ENCODE results near the gene KCNK13. TPM values are rescaled to one million over a fixed set of nuclear protein-coding genes. Genes with fewer than 3 reads are reported as not detected.

KCNK13 gene
- total RNA-seq, 1 experiment from 2014 or later, result not detected

DNA sequence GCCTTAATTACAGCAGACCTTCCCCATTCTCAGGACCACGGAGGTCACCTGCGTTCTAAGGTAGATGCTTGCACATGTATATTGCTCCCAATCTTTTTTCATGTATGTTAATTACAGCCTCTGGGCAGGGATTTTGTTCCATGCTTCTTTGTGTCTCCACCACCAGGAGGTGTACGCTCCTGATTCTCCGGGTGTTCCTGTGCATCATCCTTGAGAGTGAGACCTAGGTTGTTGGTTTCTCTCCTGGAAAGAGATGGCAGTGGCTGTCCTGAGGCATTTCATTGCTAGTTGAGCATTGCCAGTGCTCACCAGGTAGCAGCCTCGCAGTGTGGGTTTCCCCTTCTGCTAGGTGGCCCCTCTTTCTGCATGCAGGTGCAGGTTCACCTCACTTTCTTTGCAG, 52.8 kb downstream of the KCNK13 start:
- in situ Hi-C loops (cut with HindIII; ENCODE audit: low sequenced_read_pairs), result no loop called here
- DNase-seq (ENCODE audit: low spot score), result no peak

DNA sequence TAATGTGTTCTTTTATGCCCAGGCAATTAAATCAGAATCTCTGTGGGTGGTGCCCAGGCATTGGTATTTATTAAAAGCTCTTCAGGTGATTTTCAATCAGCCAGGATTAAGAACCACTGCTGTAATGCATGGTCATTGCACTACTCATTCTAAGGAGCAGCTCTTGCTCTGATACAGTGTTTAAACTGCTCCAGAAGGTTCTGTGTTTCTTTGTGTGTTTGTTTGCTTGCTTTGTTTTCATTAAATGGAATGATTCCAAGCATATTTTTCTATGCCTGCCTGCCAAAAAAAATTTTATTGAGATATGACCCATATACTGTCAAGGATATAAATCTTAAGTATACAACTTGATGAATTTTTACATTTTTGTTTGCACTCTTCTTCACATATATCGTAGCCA, 54.0 kb downstream of the KCNK13 start:
- DNase-seq (ENCODE audit: low spot score), result no peak
- in situ Hi-C loops (cut with HindIII; ENCODE audit: low sequenced_read_pairs), result no loop called here

DNA sequence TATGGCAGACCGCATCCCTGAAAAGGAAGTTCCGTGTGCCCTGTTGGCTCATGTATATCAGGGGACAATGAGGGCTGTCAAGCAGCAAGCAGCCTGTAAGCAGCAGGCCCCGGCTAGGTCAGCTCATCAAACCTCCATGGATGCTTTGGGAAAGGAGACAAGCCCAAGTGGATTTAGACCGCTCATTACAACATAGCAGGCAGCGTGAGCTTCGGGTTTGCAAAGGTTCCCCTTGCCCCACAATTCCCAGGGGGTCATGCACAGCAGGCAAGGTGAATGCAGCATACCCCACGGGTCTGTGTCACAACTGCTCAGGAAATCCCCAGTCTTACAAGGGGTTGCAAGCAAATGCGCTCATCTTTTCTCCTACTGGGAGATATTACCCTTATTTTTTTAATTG, 54.6 kb downstream of the KCNK13 start:
- in situ Hi-C loops (cut with HindIII; ENCODE audit: low sequenced_read_pairs), result no loop called here
- no peak for DNase-seq (ENCODE audit: low spot score)

DNA sequence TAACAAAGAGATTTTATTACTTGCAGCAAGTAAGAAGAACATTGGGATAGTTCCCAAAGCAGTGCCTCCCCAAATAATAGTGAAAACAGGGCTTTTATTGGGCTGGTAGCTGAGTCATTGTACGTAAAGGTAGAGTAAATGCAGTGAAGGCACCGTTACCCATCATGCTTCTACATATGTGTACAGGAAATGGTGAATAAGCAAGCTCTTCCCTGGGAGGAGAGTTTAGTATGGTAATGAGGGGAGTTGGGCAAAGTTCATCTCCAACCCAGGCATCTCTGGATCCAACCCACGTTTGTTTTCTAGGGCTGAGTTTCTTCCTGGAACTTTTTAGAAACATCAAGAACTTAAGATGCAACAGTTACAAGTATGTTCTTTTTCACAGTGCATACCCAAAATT, 56.2 kb downstream of the KCNK13 start:
- no peak for DNase-seq (ENCODE audit: low spot score)
- in situ Hi-C loops (cut with HindIII; ENCODE audit: low sequenced_read_pairs), result no loop called here

DNA sequence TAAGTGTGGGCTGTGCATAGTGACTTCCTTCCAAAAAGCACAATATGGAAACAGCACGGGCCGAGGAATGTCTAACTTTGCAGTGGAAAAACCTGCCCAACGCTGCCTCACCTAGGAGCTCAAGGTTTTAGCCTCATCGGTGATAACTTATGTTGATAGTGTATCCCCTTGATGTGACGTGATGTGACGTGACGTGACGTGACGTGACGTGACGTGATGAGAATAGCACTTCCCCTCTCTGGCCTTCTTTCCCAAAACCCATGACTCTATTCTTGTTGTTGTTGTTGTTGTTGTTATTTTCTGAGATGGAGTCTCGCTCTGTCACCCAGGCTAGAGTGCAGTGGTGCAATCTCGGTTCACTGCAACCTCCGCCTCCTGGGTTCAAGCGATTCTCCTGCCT, 64.5 kb downstream of the KCNK13 start:
- in situ Hi-C loops (cut with HindIII; ENCODE audit: low sequenced_read_pairs), result no loop called here
- no peak for DNase-seq (ENCODE audit: low spot score)

DNA sequence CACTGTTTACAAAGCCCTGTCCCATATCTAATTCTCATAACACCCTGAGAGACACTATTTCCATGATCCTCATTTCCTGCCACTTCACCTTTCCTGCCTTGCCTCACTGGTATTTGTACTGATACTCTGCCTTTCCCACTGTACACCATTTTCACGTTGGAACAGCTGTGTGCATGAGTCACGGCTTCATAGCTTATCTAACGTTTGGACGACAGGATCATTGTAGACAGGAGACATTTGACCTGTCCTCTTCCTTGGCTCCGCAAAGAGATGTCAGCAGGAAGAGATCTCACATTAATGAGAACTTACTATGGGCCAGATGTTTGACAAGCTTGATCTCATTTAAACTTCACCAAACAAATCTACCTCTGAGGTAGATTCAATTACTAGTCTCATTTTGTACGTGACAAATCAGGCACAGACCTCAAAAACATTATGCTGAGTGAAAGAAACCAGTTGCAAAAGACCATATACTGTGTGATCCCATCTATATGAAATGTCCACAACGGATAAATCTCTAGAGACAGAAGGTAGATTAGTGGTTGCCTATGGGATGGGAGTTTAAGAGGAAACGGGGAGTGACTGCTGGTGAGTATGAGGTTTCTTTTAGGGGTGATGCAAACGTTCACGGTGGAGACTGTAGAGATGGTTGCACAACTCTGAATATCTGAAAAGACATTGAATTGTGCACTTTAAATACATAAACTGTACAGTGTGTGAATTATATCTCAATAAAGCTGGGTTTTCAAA, 71.2 kb downstream of the KCNK13 start:
- in situ Hi-C loops (cut with HindIII; ENCODE audit: low sequenced_read_pairs), result no loop called here
- DNase-seq (ENCODE audit: low spot score), result no peak

DNA sequence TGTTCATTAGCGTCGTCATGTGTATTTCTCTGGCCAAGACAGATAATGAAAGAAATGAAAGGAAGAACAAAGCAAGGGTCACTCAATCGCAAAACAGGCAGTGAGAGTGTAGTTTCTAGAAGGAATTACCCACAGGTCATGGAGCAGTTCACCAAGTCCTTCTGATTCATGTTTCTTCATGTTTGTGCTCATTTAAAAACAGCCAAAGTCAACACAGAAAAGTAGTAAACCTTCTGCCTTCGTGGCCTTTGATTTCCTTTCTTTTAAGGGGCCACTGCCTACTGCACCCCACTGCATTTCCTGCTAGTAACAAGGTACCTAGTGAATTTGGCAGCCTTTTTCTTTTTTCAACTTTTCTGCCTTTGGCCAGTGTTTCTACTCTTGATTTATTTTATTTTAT, 75.1 kb downstream of the KCNK13 start:
- no peak for DNase-seq (ENCODE audit: low spot score)
- in situ Hi-C loops (cut with HindIII; ENCODE audit: low sequenced_read_pairs), result no loop called here

DNA sequence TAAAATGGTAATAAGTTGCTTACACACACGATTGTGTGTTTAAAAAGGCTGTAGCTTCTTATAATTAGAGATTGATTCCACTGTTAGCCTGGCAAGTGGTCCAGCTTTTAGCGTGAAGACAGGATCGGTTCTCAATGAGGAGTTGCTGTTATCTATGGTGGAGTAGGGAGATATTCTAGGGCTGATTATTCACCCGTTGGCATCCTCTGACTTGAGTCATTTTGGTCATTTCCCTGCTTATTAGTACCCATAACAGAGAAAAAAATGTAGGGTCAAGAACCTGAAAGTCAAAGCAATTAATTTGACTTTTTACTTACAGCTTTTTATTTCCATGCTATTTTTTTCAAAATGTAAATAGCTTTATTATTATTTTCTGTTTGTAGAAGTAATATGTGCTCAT, 76.0 kb downstream of the KCNK13 start:
- in situ Hi-C loops (cut with HindIII; ENCODE audit: low sequenced_read_pairs), result no loop called here
- no peak for DNase-seq (ENCODE audit: low spot score)

DNA sequence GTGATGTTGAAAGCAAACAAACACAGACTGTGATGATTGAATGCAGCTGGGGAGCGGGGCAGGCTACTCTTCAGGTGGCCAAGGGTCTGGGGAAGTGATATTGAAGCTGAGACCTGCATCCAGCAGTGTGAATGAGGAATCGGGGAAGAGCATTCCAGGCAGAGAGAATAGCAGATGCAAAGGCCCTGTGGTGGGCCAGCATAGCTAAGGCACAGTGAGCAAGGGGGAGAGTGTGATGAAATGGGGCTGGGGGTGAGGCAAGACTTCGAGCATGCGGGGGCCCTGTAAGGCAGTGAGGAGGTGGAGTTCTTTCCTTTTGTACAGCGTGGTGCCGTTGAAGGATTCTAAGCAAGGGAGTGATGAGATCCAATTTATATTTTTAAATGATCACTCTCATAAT, 77.4 kb downstream of the KCNK13 start:
- in situ Hi-C loops (cut with HindIII; ENCODE audit: low sequenced_read_pairs), result no loop called here
- DNase-seq (ENCODE audit: low spot score), result no peak

DNA sequence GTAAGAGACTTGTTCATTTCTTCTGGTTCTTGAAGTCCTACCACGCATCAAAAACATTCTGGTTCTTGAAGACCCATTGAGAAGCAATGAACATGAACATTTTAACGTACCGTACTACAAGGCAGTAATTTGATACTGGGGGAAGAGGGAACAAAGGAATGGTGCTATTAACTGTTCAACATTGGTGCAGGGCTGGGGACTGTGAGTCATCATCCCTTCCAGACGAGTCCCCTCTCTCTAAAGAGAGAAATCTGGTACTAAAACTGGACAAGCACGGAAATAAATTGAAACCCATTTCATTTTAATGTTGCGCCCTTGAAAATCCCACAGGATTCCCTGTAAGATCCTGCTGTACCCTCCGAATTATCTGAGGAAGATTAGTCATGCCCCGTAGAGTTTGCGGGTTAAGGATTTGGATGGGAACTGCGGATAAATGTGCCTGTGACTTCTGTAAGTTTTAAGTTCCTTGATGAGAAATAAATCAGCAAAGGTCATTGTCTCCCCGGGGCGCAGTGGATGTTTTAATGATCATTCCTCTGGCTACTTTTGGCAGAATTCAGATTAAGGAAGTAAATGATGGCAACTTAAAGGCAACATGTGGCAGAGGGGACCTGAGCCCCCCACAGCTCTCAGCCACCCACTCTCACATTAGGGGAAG, 78.6 kb downstream of the KCNK13 start:
- in situ Hi-C loops (cut with HindIII; ENCODE audit: low sequenced_read_pairs), result no loop called here
- no peak for DNase-seq (ENCODE audit: low spot score)

DNA sequence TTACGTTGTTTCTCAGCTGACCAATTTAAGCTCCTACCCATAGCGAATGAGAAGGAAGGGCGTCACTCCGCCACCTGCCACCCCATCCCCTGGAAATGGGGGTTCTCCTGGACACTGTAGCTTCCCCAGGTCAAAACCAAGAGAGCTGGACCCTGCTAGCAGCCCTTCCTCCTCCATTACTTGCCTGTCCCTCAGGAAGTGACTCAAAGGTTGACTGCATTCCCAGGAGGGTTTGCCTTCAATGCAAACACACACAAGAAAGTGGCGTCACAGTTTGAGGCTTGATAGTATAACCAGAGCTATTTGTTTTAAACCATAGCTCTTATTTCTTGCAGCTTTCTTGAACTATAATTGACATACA, 79.1 kb downstream of the KCNK13 start:
- in situ Hi-C loops (cut with HindIII; ENCODE audit: low sequenced_read_pairs), result no loop called here
- DNase-seq (ENCODE audit: low spot score), result no peak

DNA sequence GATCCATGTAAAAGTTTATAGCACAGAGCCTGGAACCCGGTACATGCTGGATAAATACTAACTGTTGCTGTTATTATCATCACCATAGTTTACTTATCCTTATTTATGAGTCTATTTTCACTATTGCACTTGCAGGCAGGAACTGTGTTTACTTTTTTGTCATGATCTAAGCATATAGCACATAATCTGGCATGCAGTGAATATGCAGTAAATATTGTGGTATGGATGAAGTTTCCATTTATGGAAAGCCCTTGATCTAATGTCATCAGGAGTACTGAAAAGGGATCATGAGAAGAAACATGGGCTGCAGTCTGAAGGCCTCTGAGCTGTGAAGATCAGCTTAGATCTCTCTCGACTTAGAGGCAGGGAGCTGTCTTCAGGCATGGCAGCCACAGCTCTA, 91.6 kb downstream of the KCNK13 start:
- in situ Hi-C loops (cut with HindIII; ENCODE audit: low sequenced_read_pairs), result no loop called here

DNA sequence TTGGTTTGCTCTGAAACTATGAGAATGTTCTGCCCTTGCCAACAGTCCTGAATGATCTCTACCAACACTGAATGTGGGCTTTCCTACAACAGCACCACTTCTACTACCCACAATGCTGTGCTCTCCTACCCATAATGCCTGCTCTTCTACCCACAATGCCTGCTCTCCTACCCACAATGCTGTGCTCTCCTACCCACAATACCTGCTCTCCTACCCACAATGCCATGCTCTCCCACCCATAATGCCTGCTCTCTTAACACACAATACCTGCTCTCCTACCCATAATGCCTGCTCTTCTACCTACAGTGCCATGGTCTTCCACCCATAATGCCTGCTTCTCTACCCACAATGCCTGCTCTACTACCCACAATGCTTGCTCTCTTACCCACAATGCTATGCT, 92.3 kb downstream of the KCNK13 start:
- in situ Hi-C loops (cut with HindIII; ENCODE audit: low sequenced_read_pairs), result no loop called here
- no peak for DNase-seq (ENCODE audit: low spot score)

More for the DNA sequence above, 91.6 kb downstream of the KCNK13 start:
- no peak for DNase-seq (ENCODE audit: low spot score)

DNA sequence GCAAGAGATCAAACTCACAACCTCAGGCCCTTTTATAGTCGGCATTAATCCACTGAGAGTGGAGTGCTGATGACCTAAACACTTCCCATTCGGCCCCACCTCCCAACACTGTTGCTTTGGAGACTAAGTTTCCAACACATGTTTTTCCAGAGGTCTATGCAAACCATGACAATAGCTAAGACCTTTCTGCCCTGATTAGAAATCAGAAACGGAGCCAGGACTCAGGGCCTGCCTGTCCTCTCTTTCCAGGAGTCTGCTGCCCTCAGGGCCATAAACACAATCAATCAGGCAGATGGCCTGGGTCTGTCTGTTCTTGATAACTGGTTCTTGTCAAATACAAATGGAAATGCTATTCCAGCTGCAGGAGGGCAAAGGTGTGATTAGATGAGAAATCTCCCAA, 97.4 kb downstream of the KCNK13 start:
- no peak for DNase-seq (ENCODE audit: low spot score)
- in situ Hi-C loops (cut with HindIII; ENCODE audit: low sequenced_read_pairs), result no loop called here

DNA sequence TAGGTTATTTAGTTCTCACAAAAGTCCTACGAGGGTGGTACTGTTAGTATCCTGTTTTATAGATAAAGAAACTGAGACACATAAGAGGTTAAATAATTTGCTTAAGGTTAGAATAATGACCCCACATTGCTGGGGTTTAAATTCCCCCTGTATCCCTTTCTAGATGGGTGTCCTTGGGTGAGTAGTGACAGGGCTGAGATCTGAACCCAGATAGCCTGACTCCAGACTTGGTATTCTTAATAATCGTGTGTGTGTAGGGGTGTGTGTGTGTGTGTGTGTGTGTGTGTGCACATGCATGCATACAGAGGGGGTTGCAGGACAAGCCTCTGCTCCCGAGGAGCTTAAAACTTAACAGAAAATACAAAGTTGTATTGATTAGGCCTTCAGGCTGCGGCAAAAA, 97.9 kb downstream of the KCNK13 start:
- DNase-seq (ENCODE audit: low spot score), result no peak
- in situ Hi-C loops (cut with HindIII; ENCODE audit: low sequenced_read_pairs), result no loop called here

DNA sequence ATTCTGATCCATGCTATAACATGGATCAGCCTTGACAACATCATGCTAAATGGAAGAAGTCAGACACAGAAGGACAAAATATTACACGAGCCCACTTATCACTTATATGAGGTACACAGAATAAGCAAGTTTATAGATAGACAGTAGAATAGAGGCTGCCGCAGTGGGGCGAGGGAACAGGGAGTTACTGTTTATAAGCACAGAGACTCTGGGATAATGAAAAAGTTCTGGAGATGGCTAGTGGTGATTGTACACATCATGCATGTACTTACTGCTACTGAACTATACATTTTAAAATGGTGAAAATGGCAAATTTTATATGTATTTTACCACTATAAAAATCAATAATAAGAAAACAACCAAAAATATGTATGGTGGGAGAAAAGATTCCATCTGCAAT, 99.3 kb downstream of the KCNK13 start:
- in situ Hi-C loops (cut with HindIII; ENCODE audit: low sequenced_read_pairs), result no loop called here

DNA sequence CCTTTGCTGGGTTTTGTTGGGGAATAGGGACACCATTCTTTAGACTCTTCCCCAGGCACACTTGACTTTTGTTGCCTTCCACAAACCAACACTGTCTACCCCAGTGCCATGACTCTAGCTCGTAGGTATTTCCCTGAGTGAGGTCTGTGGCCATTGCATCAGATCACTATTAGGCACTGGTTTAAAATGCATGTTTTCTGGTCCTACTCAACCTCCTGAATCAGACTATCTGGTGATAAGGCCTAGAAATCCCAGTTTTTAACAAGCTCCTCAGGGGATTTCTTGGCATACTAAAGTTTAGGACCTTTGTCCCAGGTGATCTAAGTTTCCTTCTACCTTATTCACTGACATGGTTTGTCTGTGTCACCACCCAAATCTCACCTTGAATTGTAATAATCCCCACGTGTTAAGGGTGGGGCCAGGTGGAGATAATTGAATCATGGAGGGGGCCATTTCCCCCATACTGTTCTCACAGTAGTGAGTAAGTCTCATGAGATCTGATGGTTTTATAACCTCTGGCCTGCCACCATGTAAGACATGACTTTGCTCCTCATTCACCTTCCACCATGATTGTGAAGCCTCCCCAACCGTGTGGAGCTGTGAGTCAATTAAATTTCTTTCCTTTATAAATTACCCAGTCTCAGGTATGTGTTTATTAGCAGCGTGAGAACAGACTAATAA, 106.8 kb downstream of the KCNK13 start:
- in situ Hi-C loops (cut with HindIII; ENCODE audit: low sequenced_read_pairs), result no loop called here
- DNase-seq (ENCODE audit: low spot score), result no peak

More for the DNA sequence above, 99.3 kb downstream of the KCNK13 start:
- no peak for DNase-seq (ENCODE audit: low spot score)

DNA sequence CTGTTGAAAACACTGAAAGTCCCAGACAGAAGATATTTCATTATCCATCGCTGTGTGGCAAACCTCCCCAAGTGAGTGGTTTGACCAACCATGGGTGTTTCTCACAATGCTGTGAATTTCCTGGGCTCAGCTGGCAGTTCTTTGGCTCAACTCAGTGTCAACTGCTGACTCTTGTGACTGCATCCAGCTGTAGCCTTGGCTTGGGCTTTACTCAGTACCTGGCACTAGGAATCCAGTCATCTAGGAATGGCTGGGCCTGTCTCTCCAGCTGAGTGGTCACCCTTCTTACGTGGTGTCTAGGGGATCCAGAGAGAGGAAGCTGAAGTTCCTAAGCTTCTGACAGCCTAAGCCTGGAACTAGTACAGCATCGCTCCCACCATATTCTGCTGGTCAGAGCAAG, 113.8 kb downstream of the KCNK13 start:
- in situ Hi-C loops (cut with HindIII; ENCODE audit: low sequenced_read_pairs), result no loop called here
- DNase-seq (ENCODE audit: low spot score), result no peak

DNA sequence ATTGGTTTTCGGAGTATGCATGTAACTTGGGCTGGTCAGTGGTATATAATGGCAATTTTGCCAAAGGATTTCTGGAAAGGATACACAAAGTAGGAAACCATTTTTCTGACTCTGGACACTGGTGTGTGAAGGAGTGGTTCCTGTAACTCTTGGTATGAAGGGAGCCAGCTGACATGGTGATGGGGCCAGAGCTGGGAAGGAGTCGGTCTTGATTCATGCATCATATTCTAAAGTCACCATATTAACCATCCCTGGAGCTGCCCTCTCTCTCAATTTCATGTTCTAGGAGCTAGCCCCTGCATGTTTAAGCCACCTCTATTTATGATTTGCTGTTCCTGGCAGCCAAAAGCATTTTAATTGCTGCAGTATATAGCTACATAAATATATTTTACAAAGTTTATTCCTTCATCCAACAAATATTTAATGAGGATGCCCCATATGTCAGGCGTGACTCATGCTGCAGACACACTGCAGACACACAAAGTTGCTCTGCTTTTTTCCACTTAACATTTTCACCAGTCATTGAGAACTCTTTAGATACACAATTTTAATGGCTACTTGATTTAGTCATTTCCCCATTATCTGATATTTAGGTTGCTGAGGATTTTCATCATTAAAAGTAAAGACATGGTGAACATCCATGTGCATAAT, 115.9 kb downstream of the KCNK13 start:
- in situ Hi-C loops (cut with HindIII; ENCODE audit: low sequenced_read_pairs), result no loop called here
- DNase-seq (ENCODE audit: low spot score), result no peak

DNA sequence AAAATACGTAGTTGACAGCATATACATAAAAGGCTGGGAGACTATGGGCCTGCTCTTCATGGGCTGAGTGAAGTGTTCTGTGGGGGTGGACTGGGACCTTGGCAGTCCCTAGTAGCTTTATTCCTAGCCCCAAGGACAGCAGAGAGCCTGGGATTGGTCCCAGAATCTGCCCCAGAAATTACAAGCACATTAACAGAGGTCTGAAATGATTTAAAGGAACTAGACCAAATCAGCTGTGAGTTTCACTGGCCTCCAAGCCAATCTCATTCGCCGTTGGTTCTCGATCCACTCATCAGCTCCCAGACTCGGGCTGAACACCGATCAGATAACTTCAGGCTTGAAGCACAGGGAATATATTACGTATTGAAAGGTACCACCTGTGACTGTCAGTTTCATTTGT, 117.6 kb downstream of the KCNK13 start:
- in situ Hi-C loops (cut with HindIII; ENCODE audit: low sequenced_read_pairs), result no loop called here
- no peak for DNase-seq (ENCODE audit: low spot score)
